ENCODE results near the gene FGD3.
"Not testable (repeated sequence)": the region's sequence is repeated elsewhere in the genome, so short reads cannot be mapped to it uniquely, and the experiment has no call there.

Gene FGD3

DNA sequence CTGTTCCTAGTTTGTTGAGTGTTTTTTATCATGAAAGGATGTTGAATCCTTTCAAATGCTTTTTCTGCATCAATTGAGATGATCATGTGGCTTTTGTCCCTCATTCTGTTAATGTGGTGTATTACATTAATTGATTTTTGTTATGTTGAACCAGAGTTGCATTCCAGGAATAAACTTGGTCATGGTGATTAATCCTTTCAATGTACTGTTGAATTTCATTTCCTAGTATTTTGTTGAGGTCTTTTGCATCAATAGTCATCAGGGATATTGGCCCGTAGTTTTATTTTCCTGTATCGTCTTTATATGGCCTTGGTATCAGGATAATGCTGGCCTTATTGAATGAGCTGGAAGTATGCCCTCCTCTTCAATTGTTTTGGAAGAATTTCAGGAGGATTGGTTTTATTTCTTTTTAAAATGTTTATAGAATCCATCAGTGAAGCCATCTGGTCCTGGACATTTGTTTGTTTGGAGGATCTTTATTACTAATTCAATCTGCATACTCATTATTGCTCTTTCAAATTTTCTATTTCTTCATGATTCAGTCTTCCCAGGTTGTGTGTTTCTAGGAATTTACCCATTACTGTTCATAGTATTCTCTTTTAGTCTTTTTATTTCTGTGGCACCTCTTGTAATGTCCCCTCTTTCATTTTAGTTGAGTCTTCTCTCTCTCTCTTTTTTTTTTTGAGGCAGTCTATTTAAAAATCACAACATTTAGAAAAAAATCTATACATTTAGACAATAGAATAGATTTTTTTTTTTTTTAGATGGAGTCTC, 32.1 kb downstream of the FGD3 start:
- DNase-seq, result no peak

DNA sequence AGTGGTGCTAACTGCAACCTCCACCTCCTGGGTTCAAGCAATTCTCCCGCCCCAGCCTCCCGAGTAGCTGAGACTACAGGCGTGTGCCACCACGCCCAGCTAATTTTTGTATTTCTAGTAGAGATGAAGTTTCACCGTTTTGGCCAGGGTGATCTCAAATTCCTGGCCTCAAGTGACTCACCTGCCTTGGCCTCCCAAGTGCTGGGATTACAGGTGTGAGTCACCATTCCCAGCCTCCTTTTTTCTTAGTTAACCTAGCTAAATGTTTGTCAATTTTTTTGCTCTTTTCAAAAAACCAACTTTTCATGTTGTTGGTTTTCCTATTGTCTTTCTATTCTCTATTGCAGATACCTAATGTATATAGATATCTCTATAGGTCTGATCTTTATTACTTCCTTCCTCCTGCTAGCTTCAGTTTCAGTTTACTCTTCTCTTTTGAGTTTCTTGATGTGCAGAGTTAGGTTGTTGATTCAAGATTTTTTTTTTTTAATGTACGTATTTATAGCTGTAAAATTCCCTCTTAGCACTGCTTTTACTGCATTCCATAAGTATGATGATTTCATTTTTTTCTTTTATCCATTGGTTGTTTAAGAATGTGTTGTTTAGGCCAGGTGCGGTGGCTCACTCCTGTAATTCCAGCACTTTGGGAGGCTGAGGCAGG, 32.9 kb downstream of the FGD3 start:
- DNase-seq, result no peak

DNA sequence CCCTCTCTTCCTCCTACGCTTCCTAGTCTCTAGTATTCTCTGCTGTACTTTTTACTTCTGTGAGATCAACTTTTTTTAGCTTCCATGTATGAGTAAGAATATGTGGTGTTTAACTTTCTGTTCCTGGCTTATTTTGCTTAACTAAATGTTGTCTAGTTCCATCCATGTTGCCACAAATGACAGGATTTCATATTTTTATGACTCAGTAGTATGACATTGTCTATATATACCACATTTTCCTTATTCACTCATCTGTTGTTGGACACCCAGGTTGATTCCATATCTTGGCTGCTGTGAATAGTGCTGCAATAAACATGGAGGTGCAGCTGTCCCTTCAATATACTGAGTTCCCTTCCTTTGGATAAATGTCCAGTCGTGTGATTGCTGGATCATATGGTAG, 34.8 kb downstream of the FGD3 start:
- DNase-seq, result no peak

DNA sequence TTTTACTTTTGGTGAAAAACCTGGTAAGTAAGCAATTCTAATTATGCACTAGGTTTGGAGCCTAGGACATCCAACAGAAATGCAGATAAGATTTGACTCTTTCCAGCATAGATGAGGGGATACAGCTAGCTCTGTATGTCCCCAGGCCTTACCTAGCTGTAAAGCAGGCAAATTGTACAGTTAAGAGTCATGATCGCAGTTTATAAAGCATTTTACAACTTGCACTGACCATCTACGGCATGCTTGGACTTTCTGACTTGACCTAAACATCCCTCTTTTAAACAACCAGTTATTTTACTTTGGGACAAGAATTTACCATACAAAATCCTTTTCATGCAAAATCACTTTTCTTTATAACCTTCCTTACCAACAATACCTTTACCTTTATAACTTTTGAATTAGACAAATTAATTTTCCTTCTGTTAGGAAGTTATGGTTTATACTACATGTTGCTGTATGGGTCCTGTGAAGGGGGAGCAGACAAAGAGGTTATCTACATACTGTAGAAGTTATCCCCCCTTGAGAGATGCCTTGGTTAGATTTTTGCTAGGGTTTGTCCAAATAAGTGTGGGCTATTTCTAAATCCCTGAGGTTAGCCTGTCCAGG, 36.8 kb downstream of the FGD3 start:
- DNase-seq, result no peak

DNA sequence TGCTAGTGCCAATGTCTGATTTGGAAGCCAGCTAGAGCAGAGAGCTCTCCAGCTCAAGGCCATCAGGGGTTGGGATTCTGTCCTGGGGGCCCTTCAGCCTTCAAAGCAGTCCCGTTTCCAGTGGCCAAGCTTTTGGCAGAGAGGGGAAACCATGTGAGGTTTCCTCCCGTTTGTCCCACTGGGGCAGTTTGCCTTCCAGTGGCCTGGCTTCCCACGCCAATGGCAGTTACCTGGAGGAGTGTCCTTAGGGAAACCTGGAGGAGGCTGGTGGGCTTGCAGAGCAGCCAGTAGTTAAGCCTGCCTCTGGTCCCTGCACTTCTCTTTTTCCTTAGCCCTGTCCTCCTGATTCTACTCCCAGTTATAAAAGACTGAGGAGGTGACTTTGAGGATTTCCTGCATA, 37.7 kb downstream of the FGD3 start:
- DNase-seq, result no peak

DNA sequence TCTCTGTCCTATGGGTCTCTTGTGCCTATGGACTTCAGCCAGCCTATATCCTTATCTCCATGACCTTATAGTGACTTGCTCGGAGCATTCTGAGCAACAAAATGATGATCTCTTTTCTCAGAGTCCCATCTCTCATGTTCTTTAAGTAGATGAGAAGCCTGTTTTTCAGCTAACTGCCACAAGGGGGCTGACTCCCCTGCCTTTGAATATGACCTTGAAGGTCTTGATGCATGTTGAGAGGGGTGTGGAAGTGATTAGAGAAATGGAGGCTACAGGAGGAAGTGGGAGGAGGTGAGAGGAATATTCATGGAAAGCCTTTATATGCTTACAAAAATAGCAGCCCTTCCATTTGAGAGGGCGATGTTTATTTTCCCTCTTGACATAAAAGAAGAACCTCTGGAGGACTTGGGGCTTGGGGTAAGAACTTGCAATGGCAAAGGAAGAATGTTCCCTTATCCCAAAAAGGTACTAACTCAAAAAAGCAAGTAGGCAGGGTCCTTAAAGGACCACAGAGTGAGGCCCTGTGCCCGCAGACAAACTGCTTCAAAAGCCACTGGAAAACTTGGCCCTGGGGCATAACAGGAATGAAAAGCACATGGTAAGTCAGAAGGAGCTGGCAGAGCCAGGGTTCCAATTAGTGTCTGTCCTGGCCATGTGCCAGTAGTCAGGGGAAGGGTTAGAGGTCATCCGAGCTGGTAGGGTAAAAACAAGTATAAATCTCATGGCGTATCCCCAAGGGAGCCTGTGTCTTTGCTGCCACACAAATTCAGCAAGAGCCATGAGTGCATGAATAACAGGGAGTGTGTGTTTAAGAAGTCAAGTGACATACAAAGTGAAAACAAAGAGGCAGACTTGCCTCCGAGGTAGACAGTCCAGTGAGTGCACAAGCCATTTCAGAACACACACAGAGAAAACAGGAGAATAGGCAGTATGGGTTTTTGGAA, 39.1 kb downstream of the FGD3 start:
- DNase-seq, result no peak

DNA sequence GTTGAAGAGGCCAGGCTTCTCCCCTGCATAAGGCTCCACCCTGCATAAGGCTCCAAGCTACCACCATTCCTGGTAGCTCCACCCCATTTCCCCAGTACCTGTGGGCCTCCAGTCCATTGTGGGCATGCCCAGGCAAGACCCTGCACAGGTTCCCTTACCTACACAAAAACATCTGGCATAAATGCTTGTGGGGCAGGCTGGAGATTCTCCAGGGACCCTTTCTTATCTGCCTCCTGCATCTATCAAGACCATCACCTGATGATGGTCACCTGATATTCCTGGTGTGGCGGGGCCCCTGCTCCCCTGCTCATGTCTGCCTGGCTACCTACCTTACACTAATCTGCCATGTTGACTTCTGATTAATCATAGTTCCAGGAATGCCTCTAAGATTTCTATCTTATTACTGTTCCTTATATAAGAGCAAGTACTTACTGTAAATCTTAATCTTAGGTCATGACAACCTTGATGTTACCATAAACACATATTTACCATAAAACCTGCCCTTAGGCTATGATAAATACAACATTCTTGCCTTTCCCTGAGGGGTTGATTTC, 41.0 kb downstream of the FGD3 start:
- DNase-seq, result no peak

DNA sequence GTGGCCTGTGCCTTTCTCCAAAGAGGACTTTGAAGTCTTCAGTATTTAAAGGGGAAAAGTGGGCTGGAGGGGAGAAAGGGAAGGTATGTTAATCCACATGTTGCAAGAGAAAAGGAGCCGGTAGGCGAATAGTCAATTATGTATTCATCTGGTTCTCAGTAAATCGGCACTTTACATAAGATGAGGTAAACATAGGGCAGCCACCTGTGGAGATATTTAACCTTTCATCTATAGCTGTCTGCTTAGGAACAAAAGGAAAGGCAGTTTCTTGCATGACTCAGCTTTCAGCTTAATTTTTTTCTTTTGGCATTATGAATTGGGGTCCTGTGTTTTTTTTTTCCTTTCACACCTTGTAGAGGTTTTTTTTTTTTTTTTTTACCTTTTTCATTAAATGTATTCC, 42.2 kb downstream of the FGD3 start:
- no peak for DNase-seq

DNA sequence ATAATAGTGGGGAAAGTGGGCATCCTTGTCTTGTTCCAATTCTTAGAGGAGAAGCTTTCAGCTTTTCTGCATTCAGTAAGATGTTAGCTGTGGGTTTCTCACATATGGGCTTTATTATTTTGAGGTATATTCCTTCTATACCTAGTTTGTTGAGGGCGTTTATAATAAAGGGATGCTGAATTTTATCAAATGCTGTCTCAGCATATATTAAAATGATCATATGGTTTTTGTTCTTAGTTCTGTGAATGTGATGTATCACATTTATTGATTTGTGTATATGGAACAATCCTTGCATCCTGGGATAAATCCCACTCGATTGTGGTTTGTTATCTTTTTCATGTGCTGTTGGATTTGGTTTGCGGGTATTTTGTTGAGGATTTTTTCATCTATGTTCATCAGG, 43.1 kb downstream of the FGD3 start:
- no peak for DNase-seq

DNA sequence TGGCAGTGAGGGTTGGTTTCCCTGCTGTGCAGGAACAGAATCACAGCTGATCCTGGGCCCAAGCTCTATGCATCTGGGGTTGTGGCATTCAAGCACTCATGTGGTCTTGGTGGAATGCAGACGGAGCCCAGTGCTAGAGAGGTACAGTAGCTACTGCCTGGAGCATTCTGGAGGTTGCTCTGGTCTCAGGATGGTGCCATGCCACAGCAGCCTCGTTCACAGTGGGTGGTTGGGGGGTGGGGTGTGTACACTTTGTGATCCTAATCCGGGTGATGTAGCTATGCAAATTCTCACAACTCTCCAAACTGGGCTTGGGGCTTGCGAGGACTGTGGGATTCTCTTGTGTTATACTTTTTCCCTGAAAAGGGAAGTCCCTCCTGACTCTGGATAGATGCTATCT, 45.2 kb downstream of the FGD3 start:
- no peak for DNase-seq

DNA sequence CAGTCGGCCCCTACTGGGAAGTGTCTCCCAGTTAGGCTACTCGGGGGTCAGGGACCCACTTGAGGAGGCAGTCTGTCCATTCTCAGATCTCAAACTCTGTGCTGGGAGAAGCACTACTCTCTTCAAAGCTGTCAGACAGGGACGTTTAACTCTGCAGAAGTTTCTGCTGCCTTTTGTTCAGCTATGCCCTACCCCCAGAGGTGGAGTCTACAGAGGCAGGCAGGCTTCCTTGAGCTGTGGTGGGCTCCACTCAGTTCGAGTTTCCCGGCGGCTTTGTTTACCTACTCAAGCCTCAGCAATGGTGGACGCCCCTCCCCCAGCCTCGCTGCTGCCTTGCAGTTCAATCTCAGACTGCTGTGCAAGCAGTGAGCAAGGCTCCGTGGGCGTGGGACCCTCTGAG, 51.5 kb downstream of the FGD3 start:
- not testable (repeated sequence) for DNase-seq

DNA sequence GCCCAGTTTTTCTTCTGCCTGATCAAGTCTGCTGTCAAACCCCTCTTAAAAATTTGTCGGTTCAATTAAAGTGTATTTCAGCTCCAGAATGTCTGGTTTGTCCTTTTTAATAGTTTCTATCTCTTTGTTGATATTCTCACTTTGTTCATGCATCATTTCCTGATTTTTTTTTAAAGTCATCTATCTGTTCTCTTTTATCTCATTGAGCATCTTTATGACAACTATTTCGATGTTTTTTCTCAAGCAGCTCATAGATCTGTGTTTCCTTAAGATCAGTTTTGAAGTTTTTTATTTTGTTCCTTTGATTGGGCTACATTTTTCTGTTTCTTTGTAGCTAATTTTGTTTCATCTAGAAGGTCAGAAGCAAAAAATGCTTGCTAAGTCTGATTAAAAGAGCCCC, 53.7 kb downstream of the FGD3 start:
- no peak for DNase-seq

DNA sequence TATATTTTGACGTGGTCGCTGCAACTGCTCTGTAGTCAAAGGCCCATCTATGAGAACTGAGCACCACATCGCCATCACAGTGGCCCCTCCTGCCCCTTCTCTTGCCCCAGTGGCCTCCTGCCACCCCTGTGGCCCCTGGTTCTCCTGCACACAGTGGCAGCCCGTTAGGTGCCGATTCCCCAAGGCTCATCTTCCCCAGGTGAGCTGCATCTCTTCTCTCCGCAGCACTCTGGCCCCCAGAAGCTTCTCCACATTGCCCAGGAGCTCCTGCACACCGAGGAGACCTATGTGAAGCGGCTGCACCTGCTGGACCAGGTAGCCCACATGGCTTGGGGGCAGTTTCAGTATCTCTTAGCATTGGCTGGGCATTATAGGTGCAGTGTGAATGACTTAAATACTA, 55.4 kb downstream of the FGD3 start:
- no peak for DNase-seq

DNA sequence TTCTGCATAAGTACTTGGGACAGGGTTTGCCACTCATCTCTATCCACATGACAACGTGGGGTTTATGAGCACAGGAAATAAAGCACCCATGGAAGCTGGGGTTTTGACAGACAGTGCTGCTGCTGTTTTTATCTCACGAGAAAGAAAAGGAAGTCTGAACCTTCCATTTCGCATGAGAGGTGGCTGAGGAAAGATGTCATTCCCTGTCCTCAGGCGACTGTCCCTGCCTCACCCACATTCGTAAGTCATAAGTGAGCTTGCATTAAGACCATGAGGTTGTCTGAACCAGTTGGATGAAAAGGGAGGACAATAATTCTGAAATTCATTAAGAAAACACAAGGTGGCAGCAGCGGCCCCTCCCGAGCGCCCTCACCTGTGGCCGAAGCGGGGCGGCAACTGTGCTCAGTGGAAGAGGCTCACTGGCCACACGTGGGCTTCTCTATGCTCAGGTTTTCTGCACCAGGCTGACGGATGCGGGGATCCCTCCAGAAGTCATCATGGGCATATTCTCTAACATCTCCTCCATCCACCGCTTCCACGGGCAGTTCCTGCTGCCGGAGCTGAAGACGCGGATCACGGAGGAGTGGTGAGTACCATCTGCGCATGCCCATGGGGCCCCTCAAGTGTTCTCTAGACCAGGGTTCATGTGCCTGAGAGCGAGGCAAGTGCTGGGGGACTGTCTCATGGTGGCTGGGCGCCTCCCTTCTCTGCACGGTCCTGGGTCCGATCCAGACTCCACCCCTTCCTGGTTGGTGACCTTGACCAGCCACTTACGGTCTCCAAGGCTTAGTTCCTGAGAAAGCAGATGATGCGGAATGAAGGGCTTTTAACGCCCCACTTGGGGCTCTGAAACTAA, 56.5 kb downstream of the FGD3 start:
- no peak for DNase-seq

DNA sequence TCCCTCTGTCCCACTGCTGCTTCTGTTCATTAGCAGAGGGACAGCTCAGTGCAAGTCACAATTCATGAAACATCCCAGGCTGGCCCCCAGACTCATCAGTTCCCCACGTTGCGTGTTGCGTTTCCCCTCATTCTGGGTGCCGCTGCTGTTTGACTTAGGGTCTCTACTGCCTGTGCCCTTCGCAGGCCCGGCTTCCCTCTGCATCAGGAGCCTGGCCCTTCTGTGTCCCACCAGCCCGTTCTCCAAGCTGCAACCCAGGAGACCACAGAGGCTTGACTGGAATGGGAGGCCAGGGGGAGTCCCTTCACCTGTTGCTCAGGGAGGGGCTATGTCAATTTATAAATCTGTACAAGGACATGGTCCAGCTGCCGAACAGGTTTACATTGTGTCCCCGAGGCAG, 57.2 kb downstream of the FGD3 start:
- DNase-seq, result no peak

DNA sequence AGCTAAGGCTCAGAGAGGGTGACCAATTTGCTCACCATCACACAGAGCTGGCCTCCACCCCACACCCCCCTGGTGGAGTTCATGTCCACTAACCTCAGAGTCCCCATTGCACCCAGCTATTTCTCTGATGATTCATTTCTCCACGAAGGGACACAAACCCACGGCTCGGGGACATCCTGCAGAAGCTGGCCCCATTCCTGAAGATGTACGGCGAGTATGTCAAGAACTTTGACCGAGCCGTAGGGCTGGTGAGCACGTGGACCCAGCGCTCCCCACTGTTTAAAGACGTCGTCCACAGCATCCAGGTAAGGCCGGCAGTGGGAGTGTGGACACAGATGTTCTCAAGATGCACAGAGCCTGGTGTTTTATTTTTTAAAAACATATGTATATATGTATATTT, 58.6 kb downstream of the FGD3 start:
- DNase-seq, result no peak

DNA sequence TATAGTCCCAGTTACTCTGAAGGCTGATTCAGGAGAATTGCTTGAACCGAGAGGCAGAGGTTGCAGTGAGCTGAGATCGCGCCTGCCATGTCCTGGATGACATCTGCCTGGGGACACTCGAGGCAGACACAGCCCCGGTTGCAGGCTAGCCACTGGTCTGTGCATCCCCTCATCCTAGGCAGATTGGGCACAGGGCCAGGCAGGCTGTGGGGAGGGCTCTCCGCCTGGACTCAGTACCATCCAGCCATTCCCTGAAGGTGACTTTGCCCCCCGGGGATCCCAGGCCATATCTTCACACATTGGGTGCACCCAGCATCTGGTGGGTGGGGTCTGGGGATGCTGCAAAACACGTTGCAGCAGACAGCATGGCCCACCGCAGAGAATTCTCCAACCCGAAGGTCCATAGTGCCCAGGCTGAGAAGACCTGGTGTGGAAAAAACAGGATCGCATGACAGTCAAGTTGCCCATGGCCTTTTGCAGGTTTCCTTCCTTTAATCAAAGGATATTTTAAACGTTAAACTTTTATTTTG, 60.3 kb downstream of the FGD3 start:
- no peak for DNase-seq

DNA sequence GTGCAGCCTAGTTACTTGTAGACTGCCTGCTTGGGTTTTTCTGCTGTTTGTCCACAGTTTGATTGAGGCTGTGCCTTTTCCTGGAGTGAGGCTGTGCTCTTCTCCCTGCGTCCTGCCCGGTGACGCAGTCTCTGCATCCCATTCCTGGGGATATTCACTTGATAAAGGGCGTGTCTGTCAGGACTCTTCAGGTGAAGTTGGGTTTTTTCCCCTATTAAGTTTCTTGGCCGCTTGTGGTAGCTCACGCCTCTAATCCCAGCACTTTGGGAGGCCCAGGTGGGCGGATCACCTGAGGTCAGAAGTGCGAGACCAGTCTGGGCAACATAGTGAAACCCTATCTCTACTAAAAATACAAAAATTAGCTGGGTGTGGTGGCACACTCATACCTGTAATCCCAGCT, 61.1 kb downstream of the FGD3 start:
- DNase-seq, result no peak

DNA sequence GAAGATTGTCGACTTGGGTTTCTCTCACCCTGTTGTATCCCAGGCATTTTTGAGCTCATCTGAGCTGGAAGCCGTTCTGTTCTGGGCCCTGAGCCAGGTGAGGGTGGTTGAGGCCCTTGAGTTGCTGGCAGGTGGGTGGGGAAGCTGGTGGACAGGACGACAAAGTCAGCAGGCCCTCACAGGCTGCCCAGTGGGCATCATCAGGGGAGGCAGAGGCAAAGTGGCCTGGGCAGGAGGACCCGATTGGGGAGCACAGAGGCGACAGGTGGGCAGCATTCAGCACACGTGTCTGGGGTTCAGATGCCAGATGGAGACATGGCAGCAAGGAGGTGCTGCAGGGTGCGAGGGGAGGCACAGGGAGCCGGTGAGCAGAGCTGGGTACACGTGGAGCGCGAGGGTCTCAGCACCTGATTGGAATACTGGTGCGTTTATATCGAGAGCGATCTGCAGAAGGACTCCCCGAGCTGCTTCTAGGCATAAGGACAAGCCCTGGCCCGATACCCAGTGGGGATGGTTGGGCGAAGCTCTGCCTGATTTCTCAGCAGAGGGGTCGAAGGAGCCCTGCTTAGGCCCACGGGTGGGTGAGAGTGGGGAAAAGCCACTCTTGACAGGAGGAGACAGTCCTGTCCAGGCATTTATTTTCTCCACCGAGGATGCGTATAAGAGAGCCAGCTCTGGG, 62.2 kb downstream of the FGD3 start:
- no peak for DNase-seq

DNA sequence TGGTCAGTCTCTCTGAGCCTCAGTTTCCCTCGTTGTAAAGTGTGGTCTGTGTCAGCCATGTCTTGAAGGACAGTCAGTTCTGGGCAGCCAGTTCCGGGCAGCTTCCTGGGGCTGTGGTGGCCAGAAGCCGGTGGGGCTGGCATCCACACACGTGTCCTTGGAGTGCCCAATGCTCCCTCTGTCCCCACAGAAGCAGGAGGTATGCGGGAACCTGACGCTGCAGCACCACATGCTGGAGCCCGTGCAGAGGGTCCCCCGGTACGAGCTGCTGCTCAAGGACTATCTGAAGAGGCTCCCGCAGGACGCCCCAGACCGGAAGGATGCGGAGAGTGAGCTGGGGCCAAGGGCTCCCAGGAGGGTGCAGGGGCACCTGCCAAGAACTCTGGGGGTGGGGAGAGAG, 62.7 kb downstream of the FGD3 start:
- DNase-seq, result no peak

DNA sequence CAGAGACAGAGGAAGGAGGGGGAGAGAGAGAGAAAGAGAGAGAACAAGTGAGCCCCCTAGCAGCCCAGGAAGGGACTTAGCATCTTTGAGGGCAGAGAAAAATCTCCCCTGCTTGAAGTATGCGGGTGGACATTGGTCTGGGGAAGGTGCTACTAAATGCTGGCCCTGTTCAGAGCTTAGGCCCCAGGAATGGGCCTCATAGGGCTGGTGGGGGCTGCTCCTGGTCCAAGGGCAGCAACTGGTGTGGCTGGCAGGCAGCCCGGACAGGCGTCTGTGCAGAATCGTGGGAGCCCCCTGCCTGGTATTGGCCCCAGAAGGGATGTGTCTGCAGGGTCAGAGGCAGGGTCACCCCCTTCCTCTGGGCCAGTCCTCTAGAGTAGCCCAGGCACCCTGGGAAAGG, 63.4 kb downstream of the FGD3 start:
- DNase-seq, result no peak

All from NCI-H446 treated with DMSO at 0.1 percent for 48 hours (cell line).